CD8-positive, alpha-beta memory T cell (primary cell): ENCODE data around the gene M1AP. TPM values are rescaled to one million over a fixed set of nuclear protein-coding genes. Genes with fewer than 3 reads are reported as not detected.

ENCODE experiments used
- CTCF ChIA-PET: fragments of 350-600 bp; sonication (Branson Sonifier 250); formaldehyde crosslinking; loops from one replicate; lab custom pipeline; 2021; ENCODE audit warnings: antibody characterized with exemption; lab: Charles Lee
- POLR2A ChIA-PET: fragments of 350-600 bp; sonication (Branson Sonifier 250); formaldehyde crosslinking; loops from one replicate; lab custom pipeline; 2021; ENCODE audit warnings: antibody characterized with exemption; lab: Charles Lee
- DNase-seq, 5 donors: peaks; one replicate each; pipeline versions ENCODE4 v3.0.0 to v3.0.0-alpha.2; 2020 to 2022; ENCODE audit warnings: mixed read lengths in 1 of 5
- H3K27ac ChIP-seq: one replicate; pipeline ENCODE4 v1.7.0; 2013; ENCODE audit warnings: low read depth, mild to moderate bottlenecking, low read length, moderate library complexity
- H3K27me3 ChIP-seq: 2 replicates; pipeline ENCODE4 v1.7.0; 2013; ENCODE audit warnings: low read length, mild to moderate bottlenecking; ENCODE audit not compliant: insufficient read depth, poor library complexity, severe bottlenecking
- H3K36me3 ChIP-seq: 2 replicates; pipeline ENCODE4 v1.7.0; 2013; ENCODE audit warnings: mild to moderate bottlenecking, low read length, moderate library complexity; ENCODE audit not compliant: insufficient read depth
- H3K4me1 ChIP-seq: 2 replicates; pipeline ENCODE4 v1.7.0; 2013; ENCODE audit warnings: mild to moderate bottlenecking, low read length, moderate library complexity; ENCODE audit not compliant: insufficient read depth
- H3K4me3 ChIP-seq: 2 replicates; pipeline ENCODE4 v1.7.0; 2013; ENCODE audit warnings: mild to moderate bottlenecking, low read length
- H3K9me3 ChIP-seq: 2 replicates; pipeline ENCODE4 v1.7.0; 2013; ENCODE audit warnings: mild to moderate bottlenecking, low read length
- H3K27ac Mint-ChIP-seq, 8 donors: one replicate each; pipeline ENCODE4 v1.8.0; 2020 to 2021; ENCODE audit warnings: mixed read lengths in 8 of 8, mild to moderate bottlenecking in 6 of 8, inconsistent platforms in 3 of 8, moderate library complexity in 3 of 8
- H3K27me3 Mint-ChIP-seq, 2 donors: one replicate each; pipeline ENCODE4 v1.8.0; 2020 to 2021; ENCODE audit warnings: mixed read lengths in 2 of 2, mild to moderate bottlenecking in 1 of 2, moderate library complexity in 1 of 2
- H3K36me3 Mint-ChIP-seq, 3 donors: one replicate each; pipeline ENCODE4 v1.8.0; 2020 to 2021; ENCODE audit warnings: mixed read lengths in 3 of 3, inconsistent platforms in 1 of 3, mild to moderate bottlenecking in 1 of 3
- H3K4me1 Mint-ChIP-seq, 3 donors: one replicate each; pipeline ENCODE4 v1.8.0; 2020 to 2021; ENCODE audit warnings: mixed read lengths in 3 of 3, inconsistent platforms in 1 of 3, mild to moderate bottlenecking in 1 of 3
- H3K4me3 Mint-ChIP-seq, 7 donors: one replicate each; pipeline ENCODE4 v1.8.0; 2020 to 2021; ENCODE audit warnings: mixed read lengths in 7 of 7, mild to moderate bottlenecking in 6 of 7, moderate library complexity in 4 of 7, inconsistent platforms in 2 of 7
- H3K9me3 Mint-ChIP-seq, 5 donors: one replicate each; pipeline ENCODE4 v1.8.0; 2020 to 2022; ENCODE audit warnings: mixed read lengths in 5 of 5, mild to moderate bottlenecking in 3 of 5, moderate library complexity in 2 of 5, inconsistent platforms in 1 of 5
- polyA plus RNA-seq: library from polyadenylated mRNA; unstranded; fragments of 300-500 nt; fragmentation: Illumina TruSeq; gene quantifications from one replicate; pipeline ENCODE4 v1.2.3, GENCODE V29; 2021
- total RNA-seq, 2 experiments: library from RNA; stranded (reverse); gene quantifications; one replicate each; pipeline ENCODE4 v1.2.3, GENCODE V29; 2021

Gene M1AP
- total and polyA plus RNA-seq, 3 experiments from 2014 or later, result 0.39 TPM; not detected in 2

GRCh38 chr2:74671479-74671878 is 23.3 kb upstream of the M1AP start:
- Histone ChIP-seq H3K9me3 (no peaks in the 10 kb centered on the region), H3K4me1 (no peaks in the 10 kb centered on the region), H3K27me3 (no peaks in the 10 kb centered on the region), H3K36me3 (peaks cover 19% of the 10 kb centered on the region), H3K27ac (no peak overlapping the region), H3K4me3 (no peak overlapping the region)
- ChIA-PET CTCF (interaction anchor here (1.5 kb wide), 1 partner anchor 11 kb away, joined by 4 read pairs; no protein-coding TSS in a partner anchor), POLR2A (no interaction called here)
- H3K9me3 Mint-ChIP-seq, result no peaks in the 10 kb centered on the region
- DNase-seq, result no peak
- no peak overlapping the region for H3K27ac Mint-ChIP-seq
- peaks cover 3 to 69% (median 35%) of the 10 kb centered on the region in 3 donors for H3K36me3 Mint-ChIP-seq
- no peaks in the 10 kb centered on the region for H3K27me3 Mint-ChIP-seq
- no peaks in the 10 kb centered on the region for H3K4me1 Mint-ChIP-seq
- no peak overlapping the region for H3K4me3 Mint-ChIP-seq

GRCh38 chr2:74670263-74670662 is 22.1 kb upstream of the M1AP start:
- Histone ChIP-seq H3K36me3 (peaks cover 9% of the 10 kb centered on the region), H3K4me1 (no peaks in the 10 kb centered on the region), H3K4me3 (no peak overlapping the region), H3K9me3 (no peaks in the 10 kb centered on the region), H3K27ac (no peak overlapping the region), H3K27me3 (no peaks in the 10 kb centered on the region)
- Mint-ChIP-seq H3K4me1 (no peaks in the 10 kb centered on the region), H3K27ac (no peak overlapping the region), H3K9me3 (no peaks in the 10 kb centered on the region), H3K4me3 (no peak overlapping the region), H3K36me3 (peaks cover 0 to 60% (median 27%) of the 10 kb centered on the region in 3 donors), H3K27me3 (no peaks in the 10 kb centered on the region)
- CTCF ChIA-PET, result no interaction called here
- POLR2A ChIA-PET, result no interaction called here
- no peak for DNase-seq

GRCh38 chr2:74668087-74668486 is 20.0 kb upstream of the M1AP start:
- Histone ChIP-seq H3K4me3 (no peak overlapping the region), H3K4me1 (no peaks in the 10 kb centered on the region), H3K27ac (no peak overlapping the region), H3K36me3 (no peaks in the 10 kb centered on the region), H3K27me3 (no peaks in the 10 kb centered on the region), H3K9me3 (no peaks in the 10 kb centered on the region)
- Mint-ChIP-seq H3K36me3 (peaks cover 0 to 46% (median 17%) of the 10 kb centered on the region in 3 donors), H3K4me1 (no peaks in the 10 kb centered on the region), H3K4me3 (no peak overlapping the region), H3K9me3 (no peaks in the 10 kb centered on the region), H3K27ac (no peak overlapping the region), H3K27me3 (no peaks in the 10 kb centered on the region)
- CTCF ChIA-PET, result interaction anchor here (1.2 kb wide), 1 partner anchor 209 kb away, joined by 3 read pairs; no protein-coding TSS in a partner anchor
- DNase-seq, result no peak
- POLR2A ChIA-PET, result interaction anchor here (0.6 kb wide), 1 partner anchor 210 kb away, joined by 3 read pairs; the partner anchor contains the start of gene WBP1

- ChIA-PET CTCF (interaction anchor here (1.5 kb wide), 1 partner anchor 13 kb away, joined by 4 read pairs; no protein-coding TSS in a partner anchor), POLR2A (no interaction called here)
- Mint-ChIP-seq H3K27ac (no peak overlapping the region), H3K4me1 (peaks cover 13 to 16% (median 16%) of the 10 kb centered on the region in 3 donors), H3K36me3 (peaks cover 0 to 41% (median 17%) of the 10 kb centered on the region in 3 donors), H3K9me3 (no peaks in the 10 kb centered on the region), H3K4me3 (no peak overlapping the region), H3K27me3 (no peaks in the 10 kb centered on the region)
- no peak for DNase-seq
- Histone ChIP-seq H3K27me3 (no peaks in the 10 kb centered on the region), H3K27ac (no peak overlapping the region), H3K4me1 (peaks cover 10% of the 10 kb centered on the region), H3K4me3 (no peak overlapping the region), H3K9me3 (no peaks in the 10 kb centered on the region), H3K36me3 (peaks cover 6% of the 10 kb centered on the region)
These were observed 11.3 kb upstream of the M1AP start for GRCh38 chr2:74659462-74659861.

GRCh38 chr2:74658516-74658915 is 10.4 kb upstream of the M1AP start:
- Mint-ChIP-seq H3K27me3 (peaks cover 0 to 3% of the 10 kb centered on the region in 2 donors), H3K27ac (no peak overlapping the region), H3K4me3 (peak overlapping the region in 1 of 7 donors; percentile 65), H3K36me3 (peaks cover 0 to 38% (median 17%) of the 10 kb centered on the region in 3 donors), H3K4me1 (peaks cover 16 to 20% (median 18%) of the 10 kb centered on the region in 3 donors), H3K9me3 (no peaks in the 10 kb centered on the region)
- H3K27me3 ChIP-seq, result no peaks in the 10 kb centered on the region
- no peak for DNase-seq
- peaks cover 10% of the 10 kb centered on the region for H3K4me1 ChIP-seq
- H3K27ac ChIP-seq, result no peak overlapping the region
- H3K4me3 ChIP-seq, result no peak overlapping the region
- H3K9me3 ChIP-seq, result no peaks in the 10 kb centered on the region
- ChIA-PET CTCF (no interaction called here), POLR2A (no interaction called here)
- peaks cover 6% of the 10 kb centered on the region for H3K36me3 ChIP-seq

GRCh38 chr2:74655579-74655978 is 7.4 kb upstream of the M1AP start:
- Histone ChIP-seq H3K36me3 (no peaks in the 10 kb centered on the region), H3K9me3 (no peaks in the 10 kb centered on the region), H3K27ac (no peak overlapping the region), H3K4me1 (peaks cover 10% of the 10 kb centered on the region), H3K27me3 (no peaks in the 10 kb centered on the region), H3K4me3 (no peak overlapping the region)
- ChIA-PET CTCF (interaction anchor here (1.2 kb wide), 1 partner anchor 221 kb away, joined by 3 read pairs; no protein-coding TSS in a partner anchor), POLR2A (no interaction called here)
- Mint-ChIP-seq H3K4me1 (peaks cover 21 to 22% (median 22%) of the 10 kb centered on the region in 3 donors), H3K4me3 (peak overlapping the region; percentile 38 to 97 (median 92)), H3K9me3 (no peaks in the 10 kb centered on the region), H3K36me3 (peaks cover 0 to 33% (median 15%) of the 10 kb centered on the region in 3 donors), H3K27me3 (peaks cover 0 to 4% of the 10 kb centered on the region in 2 donors), H3K27ac (peak overlapping the region in 2 of 8 donors; percentile 59 to 72)
- no peak for DNase-seq

- Mint-ChIP-seq H3K4me3 (peak within 1 kb of the TSS; percentile 88 to 97 (median 93)), H3K27me3 (peaks cover 5% of the 10 kb centered on the region in 2 donors), H3K27ac (peak within 1 kb of the TSS; percentile 59 to 96 (median 86)), H3K36me3 (peaks cover 0 to 25% (median 15%) of the 10 kb centered on the region in 3 donors), H3K9me3 (no peaks in the 10 kb centered on the region), H3K4me1 (peaks cover 21 to 22% (median 22%) of the 10 kb centered on the region in 3 donors)
- Histone ChIP-seq H3K36me3 (no peaks in the 10 kb centered on the region), H3K4me1 (peaks cover 10% of the 10 kb centered on the region), H3K9me3 (no peaks in the 10 kb centered on the region), H3K27ac (peak within 1 kb of the TSS; percentile 40), H3K27me3 (no peaks in the 10 kb centered on the region), H3K4me3 (peak within 1 kb of the TSS; percentile 63)
- CTCF ChIA-PET, result interaction anchor here (0.6 to 1.5 kb wide), 3 partner anchors 9 to 190 kb away, joined by 3 to 4 read pairs (median 3); no protein-coding TSS in a partner anchor
- DNase-seq, result peak; percentile 89 to 95 (median 92)
- POLR2A ChIA-PET, result interaction anchor here (0.6 kb wide), 2 partner anchors 15 to 97 kb away, joined by 3 read pairs; no protein-coding TSS in a partner anchor
These were observed 6.1 kb upstream of the M1AP start, which contains the start of gene SEMA4F for GRCh38 chr2:74653985-74654882. Gene SEMA4F, plus strand, starts transcription at chr2:74654247. Its CDS starts 130 bp downstream, at chr2:74654377.
